Loucy (cell line): ENCODE measurements around the gene VPS13D.
A peak's percentile ranks its signal among the peaks of the same experiment; 100 is the strongest.

Source experiments
- H2AFZ ChIP-seq: fragments of 200-600 bp; sonication (generic); 2 replicates; pipeline ENCODE4 v1.6.0; 2016; ENCODE audit warnings: antibody characterized with exemption, mild to moderate bottlenecking, low read length, moderate library complexity
- H3F3A ChIP-seq: fragments of 200-600 bp; 2 replicates; pipeline ENCODE4 v1.6.0; 2016; ENCODE audit warnings: antibody characterized with exemption, low read depth, mild to moderate bottlenecking
- H3K27me3 ChIP-seq: fragments of 200-600 bp; sonication (generic); 2 replicates; pipeline ENCODE4 v1.6.1; 2014; ENCODE audit warnings: low read length, mild to moderate bottlenecking; ENCODE audit not compliant: insufficient read depth, poor library complexity, severe bottlenecking
- H3K36me3 ChIP-seq: fragments of 200-600 bp; sonication (generic); 2 replicates; pipeline ENCODE4 v1.6.1; 2016; ENCODE audit warnings: low read length; ENCODE audit not compliant: insufficient read depth
- H3K4me1 ChIP-seq: fragments of 200-600 bp; sonication (generic); 2 replicates; pipeline ENCODE4 v1.5.1; 2014; ENCODE audit warnings: low read length, mild to moderate bottlenecking; ENCODE audit not compliant: insufficient read depth, poor library complexity, severe bottlenecking
- H3K4me2 ChIP-seq: fragments of 200-600 bp; sonication (generic); 2 replicates; pipeline ENCODE4 v1.6.0; 2014; ENCODE audit warnings: antibody characterized with exemption, low read length, low read depth, mild to moderate bottlenecking; ENCODE audit not compliant: poor library complexity, severe bottlenecking
- H3K4me3 ChIP-seq: fragments of 200-600 bp; sonication (generic); 2 replicates; pipeline ENCODE4 v1.5.1; 2014; ENCODE audit warnings: low read length, mild to moderate bottlenecking, mixed read lengths; ENCODE audit not compliant: poor library complexity, severe bottlenecking
- H3K79me2 ChIP-seq: fragments of 200-600 bp; sonication (generic); 2 replicates; pipeline ENCODE4 v1.6.1; 2014; ENCODE audit warnings: low read length; ENCODE audit not compliant: insufficient read depth
- H3K9ac ChIP-seq: fragments of 200-600 bp; sonication (generic); 2 replicates; pipeline ENCODE4 v1.6.0; 2014; ENCODE audit warnings: mild to moderate bottlenecking, low read depth, low read length, moderate library complexity; ENCODE audit not compliant: poor library complexity, severe bottlenecking
- H3K9me2 ChIP-seq: fragments of 200-600 bp; sonication (generic); replicated peaks from 2 replicates; pipeline ENCODE4 v1.6.1; 2016; ENCODE audit warnings: low read depth, low read length, mixed read lengths
- H3K9me3 ChIP-seq: fragments of 200-600 bp; sonication (generic); 2 replicates; pipeline ENCODE4 v1.6.1; 2014; ENCODE audit warnings: mild to moderate bottlenecking, antibody characterized with exemption, low read length, low read depth; ENCODE audit not compliant: insufficient read depth
- H4K20me1 ChIP-seq: fragments of 200-600 bp; sonication (generic); 2 replicates; pipeline ENCODE4 v1.6.0; 2014; ENCODE audit warnings: antibody characterized with exemption, low read length, mild to moderate bottlenecking; ENCODE audit not compliant: insufficient read depth, poor library complexity, severe bottlenecking
- EZH2phosphoT487 ChIP-seq: fragments of 200-600 bp; IDR thresholded peaks from 2 replicates; pipeline ENCODE4 v1.6.1; 2018; ENCODE audit warnings: antibody characterized with exemption, mild to moderate bottlenecking, moderate library complexity, borderline replicate concordance
- TF ChIP-seq, protein P1 (sequence below): fragments of 200-600 bp; sonication (generic); conservative IDR thresholded peaks from 2 replicates; pipeline ENCODE4 v1.5.1; 2014; ENCODE audit warnings: mild to moderate bottlenecking, antibody characterized with exemption, low read length

The VPS13D gene

DNA sequence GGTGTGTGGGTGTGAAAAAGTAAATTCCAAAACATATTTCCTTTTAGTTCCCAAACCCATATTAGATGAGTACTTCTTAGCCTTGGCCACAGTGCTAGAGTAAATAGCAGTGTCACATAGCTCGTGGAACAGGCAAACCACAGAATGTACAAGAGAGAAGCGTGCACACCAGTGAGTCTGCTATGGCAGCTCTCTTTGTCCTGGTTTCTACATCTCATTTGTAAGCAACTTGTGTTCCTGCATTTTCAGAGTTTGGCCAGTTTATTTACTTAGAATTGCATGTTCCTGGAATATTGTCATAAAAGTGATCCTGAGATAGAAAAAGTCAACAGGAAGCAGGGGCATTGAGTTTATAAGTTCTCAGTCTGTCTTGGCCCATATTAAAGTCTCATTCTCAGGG, 246.1 kb downstream of the VPS13D start:
- peak overlapping the region; percentile 41 for H3K4me3 ChIP-seq
- H3K27me3 ChIP-seq = no peaks in the 10 kb centered on the region
- H3K9me2 ChIP-seq = no peaks in the 10 kb centered on the region
- H3K79me2 ChIP-seq = no peaks in the 10 kb centered on the region
- TF ChIP-seq EZH2phosphoT487 = no peak
- TF ChIP-seq, protein P1, sequence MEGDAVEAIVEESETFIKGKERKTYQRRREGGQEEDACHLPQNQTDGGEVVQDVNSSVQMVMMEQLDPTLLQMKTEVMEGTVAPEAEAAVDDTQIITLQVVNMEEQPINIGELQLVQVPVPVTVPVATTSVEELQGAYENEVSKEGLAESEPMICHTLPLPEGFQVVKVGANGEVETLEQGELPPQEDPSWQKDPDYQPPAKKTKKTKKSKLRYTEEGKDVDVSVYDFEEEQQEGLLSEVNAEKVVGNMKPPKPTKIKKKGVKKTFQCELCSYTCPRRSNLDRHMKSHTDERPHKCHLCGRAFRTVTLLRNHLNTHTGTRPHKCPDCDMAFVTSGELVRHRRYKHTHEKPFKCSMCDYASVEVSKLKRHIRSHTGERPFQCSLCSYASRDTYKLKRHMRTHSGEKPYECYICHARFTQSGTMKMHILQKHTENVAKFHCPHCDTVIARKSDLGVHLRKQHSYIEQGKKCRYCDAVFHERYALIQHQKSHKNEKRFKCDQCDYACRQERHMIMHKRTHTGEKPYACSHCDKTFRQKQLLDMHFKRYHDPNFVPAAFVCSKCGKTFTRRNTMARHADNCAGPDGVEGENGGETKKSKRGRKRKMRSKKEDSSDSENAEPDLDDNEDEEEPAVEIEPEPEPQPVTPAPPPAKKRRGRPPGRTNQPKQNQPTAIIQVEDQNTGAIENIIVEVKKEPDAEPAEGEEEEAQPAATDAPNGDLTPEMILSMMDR = no peak
- H3K36me3 ChIP-seq = no peaks in the 10 kb centered on the region
- peak overlapping the region; percentile 56 for H3K4me2 ChIP-seq
- H3K9ac ChIP-seq = peak overlapping the region; percentile 29
- H3K9me3 ChIP-seq = no peaks in the 10 kb centered on the region
- H2AFZ ChIP-seq = no peak overlapping the region
- peaks cover 18% of the 10 kb centered on the region for H3F3A ChIP-seq
- H3K4me1 ChIP-seq = peaks cover 94% of the 10 kb centered on the region
- H4K20me1 ChIP-seq = no peaks in the 10 kb centered on the region

DNA sequence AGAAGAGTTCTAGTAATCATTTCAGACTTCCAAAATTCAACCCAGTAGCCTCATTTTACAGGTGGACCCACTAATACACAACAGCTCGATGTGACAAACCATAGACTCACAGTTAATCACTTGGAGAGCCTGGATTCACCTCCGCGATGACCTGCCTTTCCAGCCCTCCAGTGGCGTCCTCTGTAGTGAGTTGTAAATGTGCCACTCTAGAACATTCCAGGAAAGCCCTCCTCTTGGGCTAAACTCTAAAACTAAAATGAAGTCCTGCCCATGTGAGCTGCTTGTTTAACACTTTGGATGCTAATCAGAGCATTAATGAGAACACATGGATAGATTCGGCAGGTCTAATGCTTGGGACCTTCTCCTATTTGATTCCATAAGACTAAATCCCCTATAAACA, 247.5 kb downstream of the VPS13D start:
- Histone ChIP-seq H3K79me2 (no peaks in the 10 kb centered on the region), H3K9me3 (no peaks in the 10 kb centered on the region), H2AFZ (no peak overlapping the region), H3K4me2 (peak overlapping the region; percentile 65), H3K27me3 (no peaks in the 10 kb centered on the region), H3K36me3 (no peaks in the 10 kb centered on the region), H4K20me1 (no peaks in the 10 kb centered on the region), H3K4me1 (peaks cover 95% of the 10 kb centered on the region), H3F3A (peaks cover 17% of the 10 kb centered on the region), H3K9me2 (no peaks in the 10 kb centered on the region), H3K4me3 (no peak overlapping the region), H3K9ac (peak overlapping the region; percentile 71)
- TF ChIP-seq EZH2phosphoT487 = no peak
- TF ChIP-seq, protein P1 = no peak

DNA sequence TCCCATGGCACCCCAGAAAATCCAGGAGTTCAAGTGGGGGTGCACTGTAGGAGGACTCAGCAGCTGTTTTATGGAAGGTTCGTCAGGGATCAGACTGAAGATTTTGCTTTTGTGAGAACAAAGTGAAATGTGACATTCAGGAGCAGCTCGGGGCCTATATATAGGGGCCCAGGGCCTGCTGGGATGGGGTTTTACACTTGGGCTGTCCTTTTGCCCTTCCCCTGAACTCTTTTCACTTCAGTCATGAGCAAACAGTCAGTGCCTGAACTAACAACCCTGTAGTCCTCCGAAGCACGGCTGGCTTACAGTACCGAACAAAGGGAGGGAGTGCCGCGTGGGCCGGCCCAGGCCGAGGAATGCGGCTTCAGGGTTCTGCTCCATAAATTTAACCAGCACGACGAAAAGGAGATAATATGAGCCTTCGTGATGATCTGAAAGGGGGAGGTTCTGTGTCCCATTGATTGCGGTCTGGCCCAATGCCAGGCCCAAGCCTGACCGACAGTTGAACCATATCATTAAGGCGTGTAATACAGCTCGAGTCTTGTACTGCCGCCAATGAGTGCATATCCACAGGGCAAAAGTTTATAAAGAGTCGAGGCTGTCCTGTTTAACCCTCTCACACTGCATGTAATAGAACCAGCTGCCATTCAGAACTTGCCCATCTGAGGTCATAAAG, 248.2 kb downstream of the VPS13D start:
- H3K4me1 ChIP-seq = peaks cover 88% of the 10 kb centered on the region
- no peak for TF ChIP-seq EZH2phosphoT487
- TF ChIP-seq, protein P1 = no peak
- H2AFZ ChIP-seq = no peak overlapping the region; the same call in 1 of the 2 replicates
- no peaks in the 10 kb centered on the region for H3K79me2 ChIP-seq
- H3K9me3 ChIP-seq = no peaks in the 10 kb centered on the region
- H3F3A ChIP-seq = peaks cover 11% of the 10 kb centered on the region
- H4K20me1 ChIP-seq = no peaks in the 10 kb centered on the region
- H3K9me2 ChIP-seq = no peaks in the 10 kb centered on the region
- H3K4me2 ChIP-seq = peak overlapping the region; percentile 65
- no peaks in the 10 kb centered on the region for H3K36me3 ChIP-seq
- peak overlapping the region; percentile 42 for H3K4me3 ChIP-seq
- H3K9ac ChIP-seq = peak overlapping the region; percentile 71
- H3K27me3 ChIP-seq = no peaks in the 10 kb centered on the region
